IPS-18c (cell line): ENCODE measurements around the gene TNFRSF13B.
"Not testable (repeated sequence)": the region's sequence is repeated elsewhere in the genome, so short reads cannot be mapped to it uniquely, and the experiment has no call there.

ENCODE experiments used
- H3K4me3 ChIP-seq: 2 replicates; pipeline ENCODE4 v1.7.0; 2013; ENCODE audit warnings: low read depth, mild to moderate bottlenecking, low read length, moderate library complexity; ENCODE audit not compliant: insufficient read depth
- H3K9me3 ChIP-seq: one replicate; pipeline ENCODE4 v1.6.1; 2013; ENCODE audit warnings: mild to moderate bottlenecking, low read length, moderate library complexity; ENCODE audit not compliant: control insufficient read depth, insufficient read depth

TNFRSF13B gene

GRCh38 chr17:16989953-16990860 is 18.3 kb upstream of the TNFRSF13B start:
- no peak overlapping the region for H3K4me3 ChIP-seq
- no peaks in the 10 kb centered on the region for H3K9me3 ChIP-seq

GRCh38 chr17:16989230-16989952 is 17.5 kb upstream of the TNFRSF13B start:
- Histone ChIP-seq H3K4me3 (no peak overlapping the region), H3K9me3 (no peaks in the 10 kb centered on the region)

- Histone ChIP-seq H3K9me3 (no peaks in the 10 kb centered on the region), H3K4me3 (no peak overlapping the region)
Observed at GRCh38 chr17:16988749-16989229, 16.9 kb upstream of the TNFRSF13B start.

- H3K4me3 ChIP-seq, result no peak overlapping the region
Observed at GRCh38 chr17:16987830-16988601, 16.1 kb upstream of the TNFRSF13B start.

GRCh38 chr17:16987066-16987829 is 15.3 kb upstream of the TNFRSF13B start:
- Histone ChIP-seq H3K9me3 (no peaks in the 10 kb centered on the region), H3K4me3 (no peak overlapping the region)

More at GRCh38 chr17:16987830-16988601, 16.1 kb upstream of the TNFRSF13B start:
- no peaks in the 10 kb centered on the region for H3K9me3 ChIP-seq

GRCh38 chr17:16986391-16986790 is 14.5 kb upstream of the TNFRSF13B start:
- Histone ChIP-seq H3K9me3 (no peaks in the 10 kb centered on the region), H3K4me3 (no peak overlapping the region)

- H3K9me3 ChIP-seq, result peaks cover 2% of the 10 kb centered on the region
- no peak overlapping the region for H3K4me3 ChIP-seq
Observed at GRCh38 chr17:16981928-16982327, 10.0 kb upstream of the TNFRSF13B start.

- H3K4me3 ChIP-seq, result no peak overlapping the region
- peaks cover 2% of the 10 kb centered on the region for H3K9me3 ChIP-seq
Observed at GRCh38 chr17:16980813-16981731, 9.2 kb upstream of the TNFRSF13B start.

- Histone ChIP-seq H3K4me3 (no peak overlapping the region), H3K9me3 (peaks cover 2% of the 10 kb centered on the region)
Observed at GRCh38 chr17:16980061-16980460, 8.1 kb upstream of the TNFRSF13B start.

- H3K4me3 ChIP-seq, H3K9me3 ChIP-seq: not testable (repeated sequence)
Observed at GRCh38 chr17:16979237-16979823, 7.4 kb upstream of the TNFRSF13B start.

- H3K4me3 ChIP-seq, result no peak overlapping the region
Observed at GRCh38 chr17:16977932-16978331, 6.0 kb upstream of the TNFRSF13B start.

GRCh38 chr17:16976725-16977550 is 5.0 kb upstream of the TNFRSF13B start:
- H3K4me3 ChIP-seq, result no peak overlapping the region
- H3K9me3 ChIP-seq, result peaks cover 2% of the 10 kb centered on the region

More at GRCh38 chr17:16977932-16978331, 6.0 kb upstream of the TNFRSF13B start:
- peaks cover 2% of the 10 kb centered on the region for H3K9me3 ChIP-seq

GRCh38 chr17:16975744-16976625 is 4.1 kb upstream of the TNFRSF13B start:
- Histone ChIP-seq H3K4me3 (no peak overlapping the region), H3K9me3 (peaks cover 2% of the 10 kb centered on the region)

- Histone ChIP-seq H3K9me3 (peaks cover 2% of the 10 kb centered on the region), H3K4me3 (no peak overlapping the region)
Observed at GRCh38 chr17:16975277-16975651, 3.3 kb upstream of the TNFRSF13B start.
